Kidney (tissue), 14 donors: ENCODE measurements around the gene ZNF792. TPM values are rescaled to one million over a fixed set of nuclear protein-coding genes. Genes with fewer than 3 reads are reported as not detected.
A peak's percentile ranks its signal among the peaks of the same experiment; 100 is the strongest.

ENCODE experiments used
- DNase-seq, 5 donors: peaks; one replicate each; pipeline ENCODE4 v3.0.0-alpha.2; 2013 to 2020
- FAIRE-seq: peaks from 2 replicates; lab custom pipeline; 2012; peaks lifted over from hg19 to GRCh38; lab: Jason Lieb, UNC
- H3K27ac ChIP-seq, 2 donors: one replicate each; pipeline ENCODE4 v1.7.0; 2013; ENCODE audit warnings: low read depth in 2 of 2, low read length in 2 of 2, inconsistent platforms in 1 of 2
- H3K27me3 ChIP-seq: one replicate; pipeline ENCODE4 v1.7.1; 2013; ENCODE audit warnings: low read length, inconsistent platforms; ENCODE audit not compliant: control insufficient read depth, insufficient read depth
- H3K36me3 ChIP-seq, 3 donors: one replicate each; pipeline versions ENCODE4 v1.7.0 to v1.7.1; 2013; ENCODE audit warnings: low read length in 3 of 3, control low read depth in 1 of 3, inconsistent platforms in 1 of 3; ENCODE audit not compliant: insufficient read depth in 3 of 3, control insufficient read depth in 2 of 3
- H3K4me1 ChIP-seq, 3 donors: one replicate each; pipeline versions ENCODE4 v1.7.0 to v1.7.1; 2013; ENCODE audit warnings: low read length in 3 of 3, inconsistent platforms in 1 of 3, low read depth in 1 of 3; ENCODE audit not compliant: control insufficient read depth in 2 of 3, insufficient read depth in 2 of 3
- H3K4me3 ChIP-seq, 3 donors: one replicate each; pipeline versions ENCODE4 v1.7.0 to v1.8.1; 2013; ENCODE audit warnings: low read length in 3 of 3, control low read depth in 1 of 3, inconsistent platforms in 1 of 3
- H3K9ac ChIP-seq, 3 donors: one replicate each; pipeline versions ENCODE4 v1.7.0 to v1.7.1; 2013; ENCODE audit warnings: low read length in 3 of 3, control low read depth in 1 of 3, inconsistent platforms in 1 of 3
- H3K9me3 ChIP-seq, 3 donors: one replicate each; pipeline versions ENCODE4 v1.7.0 to v1.7.1; 2013; ENCODE audit warnings: low read length in 3 of 3, control low read depth in 1 of 3, inconsistent platforms in 1 of 3; ENCODE audit not compliant: control insufficient read depth in 2 of 3, insufficient read depth in 1 of 3
- CTCF ChIP-seq: IDR thresholded peaks from 3 replicates; pipeline ENCODE4 v1.5.1; 2012; ENCODE audit warnings: mild to moderate bottlenecking, moderate library complexity, borderline replicate concordance; ENCODE audit not compliant: insufficient read depth; ENCODE audit errors: extremely low read depth
- intact Hi-C: fragments of 100-400 bp; cut with DNase I; formaldehyde crosslinking; loops from one replicate; pipeline ENCODE4 v1.11.1; 2022
- polyA plus RNA-seq: library from polyadenylated mRNA; stranded (reverse); fragments of 350-450 nt; fragmentation: Illumina TruSeq; extraction: RNeasy Lipid Tissue Mini Kit (QIAGEN cat#74804); gene quantifications from one replicate; pipeline ENCODE4 v1.2.3, GENCODE V29; 2014; ENCODE audit warnings: low read depth, low replicate concordance; ENCODE audit not compliant: insufficient read depth
- total RNA-seq: library from RNA; stranded (reverse); fragmentation: NEBNext Ultra II Directional; extraction: Animal tissue kit (Norgen Biotek cat#: 25700); gene quantifications from one replicate; pipeline ENCODE4 v1.2.1, GENCODE V29; 2021
- donor health status: control.
- donor health status: control.
- donor health status: control.
- donor health status: control.
- donor health status: control.
- donor health status: DM: yes; HTN: yes; CAD: no.
- donor health status: Normal renal cell carcinoma (clear cell type).

ZNF792 gene
- total and polyA plus RNA-seq, 2 donors from 2014 or later: 2.0 to 9.1 TPM

GRCh38 chr19:34982275-34982674 is 18.2 kb upstream of the ZNF792 start:
- Histone ChIP-seq H3K4me3 (no peak overlapping the region), H3K27me3 (no peaks in the 10 kb centered on the region), H3K36me3 (no peaks in the 10 kb centered on the region), H3K9ac (no peak overlapping the region), H3K9me3 (no peaks in the 10 kb centered on the region), H3K4me1 (no peaks in the 10 kb centered on the region), H3K27ac (no peak overlapping the region)
- DNase-seq (no peak), FAIRE-seq (no peak)
- no peak for TF ChIP-seq CTCF
- intact Hi-C loops: no loop called here

- Histone ChIP-seq H3K27me3 (no peaks in the 10 kb centered on the region), H3K27ac (no peak overlapping the region), H3K4me1 (no peaks in the 10 kb centered on the region), H3K36me3 (no peaks in the 10 kb centered on the region), H3K9me3 (no peaks in the 10 kb centered on the region), H3K4me3 (no peak overlapping the region), H3K9ac (no peak overlapping the region)
- TF ChIP-seq CTCF: no peak
- intact Hi-C loops: no loop called here
- FAIRE-seq (no peak), DNase-seq (peak in 1 of 5 donors; percentile 7)
These were observed 16.0 kb upstream of the ZNF792 start for GRCh38 chr19:34979819-34980640.

GRCh38 chr19:34976611-34977010 is 12.6 kb upstream of the ZNF792 start:
- Histone ChIP-seq H3K9ac (no peak overlapping the region), H3K27ac (no peak overlapping the region), H3K4me1 (peaks cover 0 to 2% (median 0%) of the 10 kb centered on the region in 3 donors), H3K27me3 (no peaks in the 10 kb centered on the region), H3K36me3 (no peaks in the 10 kb centered on the region), H3K9me3 (no peaks in the 10 kb centered on the region), H3K4me3 (no peak overlapping the region)
- no peak for FAIRE-seq
- no peak for TF ChIP-seq CTCF
- intact Hi-C loops: no loop called here
- DNase-seq: peak in 1 of 5 donors; percentile 29
